MCF 10A (cell line): ENCODE measurements around the gene CDK13. TPM values are rescaled to one million over a fixed set of nuclear protein-coding genes. Genes with fewer than 3 reads are reported as not detected.
A peak's percentile ranks its signal among the peaks of the same experiment; 100 is the strongest.

Source experiments
- BruUV-seq: library from RNA; stranded (reverse); fragments of 400-500 nt; replicated peaks from 2 replicates; lab custom pipeline; 2021; lab: Mats Ljungman, UMichigan
- CTCF ChIA-PET: fragments of 300-600 bp; sonication (Branson Sonifier 250); formaldehyde crosslinking; extraction: SDS; loops from one replicate; lab custom pipeline; 2021; ENCODE audit warnings: antibody characterized with exemption, inconsistent platforms; lab: Yijun Ruan, JAX
- POLR2A ChIA-PET: fragments of 300-600, 350-650 bp; sonication (Branson Sonifier 250); formaldehyde crosslinking; extraction: SDS; loops from one replicate; lab custom pipeline; 2020; ENCODE audit warnings: antibody characterized with exemption, inconsistent platforms; lab: Yijun Ruan, JAX
- DNase-seq: peaks from one replicate; pipeline ENCODE4 v3.0.0-alpha.2; 2018; ENCODE audit not compliant: unreplicated experiment
- H3K27ac Mint-ChIP-seq: one replicate; pipeline ENCODE4 v1.8.0; 2022; ENCODE audit warnings: mild to moderate bottlenecking, low read depth, mixed read lengths; ENCODE audit not compliant: unreplicated experiment
- H3K27me3 Mint-ChIP-seq: one replicate; pipeline ENCODE4 v1.8.0; 2022; ENCODE audit warnings: mixed read lengths; ENCODE audit not compliant: insufficient read depth, unreplicated experiment
- H3K36me3 Mint-ChIP-seq: one replicate; pipeline ENCODE4 v1.8.0; 2022; ENCODE audit warnings: mild to moderate bottlenecking, moderate library complexity, mixed read lengths; ENCODE audit not compliant: insufficient read depth, unreplicated experiment
- H3K4me1 Mint-ChIP-seq: one replicate; pipeline ENCODE4 v1.8.0; 2022; ENCODE audit warnings: mixed read lengths; ENCODE audit not compliant: insufficient read depth, unreplicated experiment
- H3K4me3 Mint-ChIP-seq: one replicate; pipeline ENCODE4 v1.8.0; 2022; ENCODE audit warnings: mild to moderate bottlenecking, moderate library complexity, mixed read lengths; ENCODE audit not compliant: unreplicated experiment
- H3K9me3 Mint-ChIP-seq: one replicate; pipeline ENCODE4 v1.8.0; 2022; ENCODE audit warnings: mixed read lengths; ENCODE audit not compliant: unreplicated experiment
- CTCF ChIP-seq: fragments of 200-600 bp; IDR thresholded peaks from one replicate; pipeline ENCODE4 v1.8.0; 2022; ENCODE audit warnings: antibody characterized with exemption, mild to moderate bottlenecking; ENCODE audit not compliant: unreplicated experiment
- intact Hi-C: fragments of 100-400 bp; cut with micrococcal nuclease; formaldehyde crosslinking; loops from 2 replicates; pipeline ENCODE4 v1.14.1; 2022
- total RNA-seq: library from RNA; stranded (reverse); gene quantifications from 2 replicates; pipeline ENCODE4 v1.2.3, GENCODE V29; 2022

CDK13 gene
- total RNA-seq, 1 experiment from 2014 or later, result 50.2 TPM

- POLR2A ChIA-PET, result interaction anchor here (0.9 to 1.3 kb wide), 4 partner anchors 43 to 98 kb away, joined by 3 to 4 read pairs (median 4); no protein-coding TSS in a partner anchor
- CTCF ChIA-PET, result interaction anchor here (0.6 to 4.3 kb wide), 6 partner anchors 21 to 98 kb away, joined by 3 to 17 read pairs (median 4); no protein-coding TSS in a partner anchor
- H3K36me3 Mint-ChIP-seq, result peaks cover 12% of the 10 kb centered on the region
- BruUV-seq, result no TSS peak
- no peaks in the 10 kb centered on the region for H3K27me3 Mint-ChIP-seq
- no peak for TF ChIP-seq CTCF
- H3K9me3 Mint-ChIP-seq, result no peaks in the 10 kb centered on the region
- H3K27ac Mint-ChIP-seq, result no peak overlapping the region
- H3K4me3 Mint-ChIP-seq, result peak overlapping the region; percentile 96
- peaks cover 12% of the 10 kb centered on the region for H3K4me1 Mint-ChIP-seq
- intact Hi-C loops, result loop anchor here (5.0 kb wide), 1 partner anchor 53 kb away; no protein-coding TSS in a partner anchor
- no peak for DNase-seq
These were observed 4.6 kb downstream of the CDK13 start for GRCh38 chr7:39954694-39955093.

GRCh38 chr7:39958038-39958437 lies 8.0 kb downstream of the CDK13 start:
- BruUV-seq, result no TSS peak
- no peak overlapping the region for H3K27ac Mint-ChIP-seq
- no peak for TF ChIP-seq CTCF
- H3K27me3 Mint-ChIP-seq, result no peaks in the 10 kb centered on the region
- H3K4me1 Mint-ChIP-seq, result peaks cover 16% of the 10 kb centered on the region
- H3K4me3 Mint-ChIP-seq, result no peak overlapping the region
- no peaks in the 10 kb centered on the region for H3K9me3 Mint-ChIP-seq
- POLR2A ChIA-PET, result interaction anchor here (0.6 to 2.0 kb wide), 4 partner anchors 10 to 95 kb away, joined by 3 to 7 read pairs (median 4); no protein-coding TSS in a partner anchor
- DNase-seq, result no peak
- intact Hi-C loops, result no loop called here
- peaks cover 7% of the 10 kb centered on the region for H3K36me3 Mint-ChIP-seq
- CTCF ChIA-PET, result interaction anchor here (1.1 to 4.3 kb wide), 4 partner anchors 20 to 95 kb away, joined by 3 to 17 read pairs (median 8); no protein-coding TSS in a partner anchor

GRCh38 chr7:39967406-39968161 lies 17.5 kb downstream of the CDK13 start:
- H3K4me1 Mint-ChIP-seq, result peaks cover 31% of the 10 kb centered on the region
- intact Hi-C loops, result no loop called here

More at GRCh38 chr7:39967406-39968161, 17.5 kb downstream of the CDK13 start:
- no peaks in the 10 kb centered on the region for H3K9me3 Mint-ChIP-seq
- H3K4me3 Mint-ChIP-seq, result no peak overlapping the region
- POLR2A ChIA-PET, result interaction anchor here (0.7 to 1.2 kb wide), 3 partner anchors 9 to 48 kb away, joined by 3 read pairs; no protein-coding TSS in a partner anchor
- H3K27me3 Mint-ChIP-seq, result no peaks in the 10 kb centered on the region
- no peaks in the 10 kb centered on the region for H3K36me3 Mint-ChIP-seq
- DNase-seq, result no peak
- peak overlapping the region; percentile 11 for H3K27ac Mint-ChIP-seq
- CTCF ChIA-PET, result interaction anchor here (0.6 to 0.7 kb wide), 4 partner anchors 32 to 821 kb away, joined by 3 to 4 read pairs (median 4); no protein-coding TSS in a partner anchor
- no peak for TF ChIP-seq CTCF
- no TSS peak for BruUV-seq
